Right forelimb (tissue), 1 donor: ENCODE measurements around the gene MYH10.

Experiments
- DNase-seq: peaks from one replicate; pipeline ENCODE4 v3.0.0-alpha.2; 2018

Gene MYH10

GRCh38 chr17:8436169-8436843, 194.2 kb downstream of the MYH10 start:
- DNase-seq, result peak; percentile 80

- peak; percentile 99 for DNase-seq
These were observed 195.0 kb downstream of the MYH10 start, which contains the start of gene NDEL1 for GRCh38 chr17:8435245-8436168. Gene NDEL1 (plus strand): TSS chr17:8435884. CDS start chr17:8444272, 8,388 bp downstream.

GRCh38 chr17:8430966-8431365, 199.6 kb downstream of the MYH10 start:
- DNase-seq, result no peak

GRCh38 chr17:8426802-8427201, 203.7 kb downstream of the MYH10 start:
- no peak for DNase-seq

- no peak for DNase-seq
These were observed 204.3 kb downstream of the MYH10 start for GRCh38 chr17:8426094-8426720.
